GM19452 (cell line): Measurements from ENCODE around the gene MPDZ.

Experiments
- ATAC-seq: cut with Tn5 transposase; IDR thresholded peaks from one replicate; pipeline ENCODE4 v1.9.1; 2021; ENCODE audit not compliant: unreplicated experiment

Gene MPDZ

GRCh38 chr9:13141629-13142028, 137.9 kb downstream of the MPDZ start:
- no peak for ATAC-seq

GRCh38 chr9:13140843-13141592, 138.5 kb downstream of the MPDZ start:
- no peak for ATAC-seq

GRCh38 chr9:13139641-13140171, 139.8 kb downstream of the MPDZ start:
- ATAC-seq: no peak

- no peak for ATAC-seq
Observed at GRCh38 chr9:13137426-13137825, 142.1 kb downstream of the MPDZ start.

- no peak for ATAC-seq
Observed at GRCh38 chr9:13131991-13132390, 147.5 kb downstream of the MPDZ start.

- ATAC-seq: no peak
Observed at GRCh38 chr9:13131416-13131815, 148.1 kb downstream of the MPDZ start.

GRCh38 chr9:13128266-13128860, 151.1 kb downstream of the MPDZ start:
- no peak for ATAC-seq

GRCh38 chr9:13127131-13127530, 152.4 kb downstream of the MPDZ start:
- ATAC-seq: no peak

GRCh38 chr9:13125261-13125660, 154.2 kb downstream of the MPDZ start:
- ATAC-seq: no peak

GRCh38 chr9:13122756-13123369, 156.6 kb downstream of the MPDZ start:
- ATAC-seq: no peak

- ATAC-seq: no peak
Observed at GRCh38 chr9:13118313-13118712, 161.2 kb downstream of the MPDZ start.

- no peak for ATAC-seq
Observed at GRCh38 chr9:13116292-13116691, 163.2 kb downstream of the MPDZ start.

- ATAC-seq: no peak
Observed at GRCh38 chr9:13113751-13114150, 165.7 kb downstream of the MPDZ start.

GRCh38 chr9:13113216-13113615, 166.3 kb downstream of the MPDZ start:
- no peak for ATAC-seq

- no peak for ATAC-seq
Observed at GRCh38 chr9:13111778-13112177, 167.7 kb downstream of the MPDZ start.

GRCh38 chr9:13110766-13111417, 168.6 kb downstream of the MPDZ start:
- no peak for ATAC-seq

- ATAC-seq: no peak
Observed at GRCh38 chr9:13109781-13110180, 169.7 kb downstream of the MPDZ start.

- ATAC-seq: no peak
Observed at GRCh38 chr9:13107008-13107407, 172.5 kb downstream of the MPDZ start.

- ATAC-seq: no peak
Observed at GRCh38 chr9:13100914-13101572, 178.4 kb downstream of the MPDZ start.

- ATAC-seq: no peak
Observed at GRCh38 chr9:13095056-13095455, 184.4 kb downstream of the MPDZ start.

- ATAC-seq: no peak
Observed at GRCh38 chr9:13090628-13091027, 188.9 kb downstream of the MPDZ start.
